NCI-H1105 treated with DMSO at 0.1 percent for 48 hours (cell line): Measurements from ENCODE around the gene AGMO.
A peak's percentile ranks its signal among the peaks of the same experiment; 100 is the strongest.

Source experiments
- DNase-seq: peaks from one replicate; lab custom pipeline; 2025; lab: John Stamatoyannopoulos, UW

AGMO gene

GRCh38 chr7:15498465-15498864 is 63.4 kb downstream of the AGMO start:
- no peak for DNase-seq

DNA sequence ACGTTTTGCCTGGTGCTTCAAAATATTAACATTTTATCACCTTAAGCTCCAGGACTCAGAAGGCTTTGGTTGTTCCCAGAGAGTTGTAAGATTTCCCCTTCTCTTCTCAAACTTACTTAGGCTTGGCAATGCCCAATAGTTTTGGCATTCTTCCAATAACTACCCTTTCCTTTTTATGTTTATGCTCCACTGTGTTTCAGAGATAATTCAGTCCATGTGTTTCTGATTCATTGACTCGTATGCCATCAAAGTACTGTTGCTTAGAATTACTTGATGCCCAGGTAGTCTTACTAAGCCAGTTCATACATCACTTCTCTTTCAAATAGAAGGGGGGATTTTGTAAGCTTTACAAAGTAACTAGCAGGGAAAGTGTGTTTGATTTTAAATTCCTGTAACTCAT is 66.6 kb downstream of the AGMO start:
- peak; percentile 41 for DNase-seq

GRCh38 chr7:15494711-15495110 is 67.1 kb downstream of the AGMO start:
- DNase-seq, result no peak

DNA sequence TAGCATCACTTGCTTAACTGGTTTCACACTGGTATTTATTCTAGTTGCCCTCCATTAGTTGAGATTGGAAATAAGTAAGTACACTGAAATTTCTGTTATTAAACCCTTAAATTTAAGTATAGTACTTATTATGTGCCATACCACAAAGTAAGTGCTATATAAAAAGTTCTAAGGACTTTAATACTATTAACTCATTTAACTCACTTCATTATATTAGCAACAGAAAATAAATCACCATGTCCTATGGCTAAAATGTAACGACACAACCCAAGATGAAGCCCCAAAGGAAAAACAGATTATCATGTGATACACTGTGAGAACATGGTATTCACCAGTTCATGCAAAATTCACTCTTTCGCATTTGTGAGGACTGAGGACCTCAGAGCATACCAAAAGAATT is 70.5 kb downstream of the AGMO start:
- DNase-seq, result no peak

DNA sequence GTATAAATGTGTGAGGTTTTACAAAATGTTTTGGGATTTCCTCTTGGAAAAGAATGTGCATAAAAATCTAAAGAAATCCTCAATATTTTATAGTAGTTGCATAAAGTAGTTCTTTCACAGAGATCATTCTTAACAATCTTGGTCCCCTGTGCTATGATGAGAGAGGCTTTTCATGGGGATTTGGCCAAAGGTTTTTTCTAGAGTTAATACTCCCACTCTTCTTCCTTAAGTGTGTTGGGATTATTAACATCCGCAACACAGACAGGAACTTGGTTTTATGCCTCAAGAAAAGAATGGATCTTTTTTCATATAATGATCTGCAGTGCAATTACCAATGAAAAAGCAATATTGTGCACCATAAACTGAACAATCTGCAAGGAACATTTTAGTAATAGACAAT is 71.5 kb downstream of the AGMO start:
- DNase-seq, result no peak

- DNase-seq, result no peak
Observed at GRCh38 chr7:15489861-15490260, 72.0 kb downstream of the AGMO start.

GRCh38 chr7:15489383-15489782 is 72.4 kb downstream of the AGMO start:
- no peak for DNase-seq

DNA sequence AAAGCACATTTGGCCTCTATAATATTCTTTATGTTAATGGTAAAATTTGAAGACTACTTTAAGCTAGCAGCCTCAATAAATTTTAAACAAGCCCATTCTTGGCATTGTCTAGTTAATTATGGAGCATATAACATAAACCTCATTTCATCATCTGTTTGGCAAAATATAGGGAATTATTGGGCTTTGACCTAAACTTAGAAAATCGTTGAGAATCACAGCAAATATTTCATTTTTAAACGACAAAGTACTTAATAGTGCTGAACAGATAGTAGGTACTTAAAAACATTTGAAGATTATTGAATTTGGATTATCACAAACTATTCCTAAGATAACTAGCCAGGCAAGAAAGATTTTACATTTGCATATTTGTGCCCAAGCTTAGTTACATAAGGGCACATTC is 73.4 kb downstream of the AGMO start:
- DNase-seq, result no peak

GRCh38 chr7:15487896-15488295 is 73.9 kb downstream of the AGMO start:
- no peak for DNase-seq

DNA sequence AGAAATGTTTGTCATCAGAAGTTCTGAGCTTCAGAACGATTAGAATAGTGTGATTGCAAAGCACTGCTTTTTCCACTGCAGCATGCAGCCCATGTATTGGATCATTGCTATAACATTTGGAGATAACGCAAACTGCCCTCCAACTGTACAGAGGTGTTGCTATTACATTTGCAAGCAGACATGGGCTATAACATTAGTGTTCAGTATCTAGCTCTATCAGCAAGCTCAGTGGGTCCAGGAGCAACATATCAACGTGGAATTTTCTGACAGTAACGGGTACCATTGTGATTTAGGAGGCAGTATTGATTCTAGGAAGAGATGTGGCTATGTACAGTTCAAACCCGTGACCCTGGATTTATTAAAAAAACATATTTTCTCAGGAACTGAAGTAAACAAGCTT is 75.8 kb downstream of the AGMO start:
- DNase-seq, result no peak

DNA sequence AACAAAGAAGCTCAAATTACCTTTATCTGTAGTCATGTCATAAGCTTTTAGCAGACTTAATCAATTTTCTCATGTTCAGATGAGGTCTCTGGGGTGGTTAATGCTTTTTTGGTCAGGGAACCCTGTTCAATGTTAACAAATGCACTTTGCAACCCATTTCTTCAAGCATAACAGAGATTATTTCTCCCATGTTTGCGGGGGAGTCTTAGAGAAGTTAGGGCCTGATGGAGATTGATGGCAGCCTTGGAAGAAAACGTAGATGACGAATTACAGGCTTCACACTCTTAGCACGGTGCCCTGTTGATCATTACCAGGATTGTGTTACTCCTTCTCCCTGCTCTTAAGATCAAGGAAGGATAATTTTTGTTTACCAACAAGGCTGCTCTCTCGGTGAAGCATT is 76.4 kb downstream of the AGMO start:
- DNase-seq, result no peak

DNA sequence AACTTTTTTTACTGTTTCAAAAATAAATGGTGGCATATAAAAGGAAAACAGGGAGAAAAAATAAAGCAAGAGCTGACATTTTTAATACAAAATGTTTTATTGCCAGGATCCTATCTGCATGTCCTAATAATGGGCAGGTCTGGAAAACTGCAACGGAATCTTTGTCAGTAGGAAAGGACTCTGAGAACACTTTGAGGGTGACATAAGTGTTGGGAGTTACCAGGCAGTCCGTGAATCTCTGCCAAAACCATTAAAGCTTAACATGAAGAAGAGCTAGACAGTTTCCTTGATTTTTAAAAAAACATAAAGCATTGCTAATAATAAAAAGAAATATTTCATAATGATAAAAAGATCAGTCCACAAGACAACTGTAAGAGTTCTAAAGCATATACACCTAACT is 80.7 kb downstream of the AGMO start:
- DNase-seq, result no peak

DNA sequence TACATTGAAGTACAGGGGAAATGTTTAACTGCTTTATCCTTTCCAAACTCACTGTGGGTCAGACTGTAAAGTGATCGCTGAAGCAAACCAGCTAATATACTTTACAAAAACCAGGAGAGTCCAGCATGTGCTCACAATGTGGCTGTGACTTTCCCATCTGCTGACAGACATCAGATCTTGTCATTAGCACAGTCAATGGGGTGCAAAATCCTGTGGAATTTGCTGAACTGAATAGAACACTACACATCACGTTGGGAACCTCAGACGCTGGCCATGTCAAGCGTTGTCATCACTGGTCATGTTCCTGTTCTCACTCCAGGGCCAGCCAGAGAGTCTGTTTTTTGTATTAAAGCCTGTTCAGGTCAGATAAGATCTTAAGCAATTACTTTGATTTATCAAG is 83.4 kb downstream of the AGMO start:
- DNase-seq, result no peak

GRCh38 chr7:15476531-15476918 is 85.3 kb downstream of the AGMO start:
- DNase-seq, result no peak

- no peak for DNase-seq
Observed at GRCh38 chr7:15475808-15476530, 85.8 kb downstream of the AGMO start.

DNA sequence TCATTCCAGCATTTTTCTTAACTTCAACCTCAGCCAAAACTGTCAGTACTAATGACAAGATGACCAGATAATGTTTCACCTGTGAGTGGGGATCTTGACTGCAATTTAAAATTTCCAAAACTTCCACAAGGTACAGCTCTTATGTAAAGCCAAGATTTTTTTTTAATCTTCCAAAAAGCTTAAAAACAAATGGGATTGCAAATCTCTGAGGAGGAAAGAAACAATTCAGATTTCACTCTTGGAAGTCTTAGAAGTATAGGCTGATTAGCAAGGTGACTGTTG is 90.2 kb downstream of the AGMO start:
- DNase-seq, result no peak

GRCh38 chr7:15470825-15471668 is 90.8 kb downstream of the AGMO start:
- no peak for DNase-seq

DNA sequence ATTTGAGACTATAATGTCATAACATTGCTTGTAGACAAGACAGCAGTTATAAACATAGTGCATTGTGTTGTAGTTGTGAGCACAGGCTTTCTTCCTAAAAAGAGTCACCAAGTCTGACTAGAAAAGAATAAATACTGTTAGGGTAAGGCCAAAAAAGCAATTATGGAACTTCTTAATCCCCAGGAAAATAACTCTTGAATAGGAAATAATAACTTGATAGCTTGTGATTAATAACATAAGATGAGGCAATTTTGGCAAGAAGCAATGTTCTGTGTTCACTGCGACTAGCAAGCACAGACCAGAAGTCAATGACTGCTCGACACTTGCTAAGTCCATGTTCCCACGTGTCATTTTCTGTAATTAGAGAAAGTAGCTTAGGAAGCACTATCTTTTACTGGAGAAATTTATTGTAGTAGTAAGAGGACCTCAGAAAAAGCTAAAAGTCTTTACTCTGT is 97.1 kb downstream of the AGMO start:
- no peak for DNase-seq

GRCh38 chr7:15463801-15464666 is 97.8 kb downstream of the AGMO start:
- no peak for DNase-seq

GRCh38 chr7:15462721-15463389 is 99.0 kb downstream of the AGMO start:
- no peak for DNase-seq

DNA sequence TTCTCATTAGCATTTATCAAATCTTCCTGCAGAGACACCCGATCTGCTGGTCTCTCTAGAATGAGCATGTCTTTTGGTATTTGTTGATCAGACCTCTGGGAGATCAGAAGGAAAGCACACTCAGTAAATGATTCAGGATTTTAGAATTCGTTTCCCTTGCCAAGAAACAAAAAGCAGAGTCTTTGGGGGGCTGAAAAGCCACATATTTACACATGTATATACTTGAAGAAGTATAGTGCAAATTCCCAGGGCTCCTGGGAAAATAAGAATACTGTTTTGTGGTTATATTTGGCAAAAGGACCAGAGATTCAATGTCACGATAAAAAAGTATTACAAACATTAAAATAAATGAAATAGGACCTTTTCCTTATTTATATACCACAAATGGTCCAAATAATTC is 100.2 kb downstream of the AGMO start:
- DNase-seq, result no peak

- no peak for DNase-seq
Observed at GRCh38 chr7:15459018-15459615, 102.7 kb downstream of the AGMO start.
